Panc1 (cell line): ENCODE data around the gene PABPN1L. TPM values are rescaled to one million over a fixed set of nuclear protein-coding genes. Genes with fewer than 3 reads are reported as not detected.

ENCODE experiments used
- ATAC-seq: fragments of 200-7000 bp; cut with Tn5 transposase; 2 replicates; pipeline ENCODE4 v1.9.1; 2020; ENCODE audit warnings: mild to moderate bottlenecking, moderate library complexity
- BruUV-seq: library from RNA; stranded (reverse); fragments of 400-500 nt; replicated peaks from 2 replicates; lab custom pipeline; 2021; lab: Mats Ljungman, UMichigan
- CTCF ChIA-PET: fragments of 300-600 bp; sonication (Branson Sonifier 250); formaldehyde crosslinking; loops from one replicate; lab custom pipeline; 2022; ENCODE audit warnings: antibody characterized with exemption; lab: Charles Lee
- POLR2A ChIA-PET: fragments of 300-600 bp; sonication (Branson Sonifier 250); formaldehyde crosslinking; loops from one replicate; lab custom pipeline; 2022; ENCODE audit warnings: antibody characterized with exemption; lab: Charles Lee
- DNase-seq: peaks from one replicate; pipeline ENCODE4 v3.0.0-alpha.2; 2010; ENCODE audit warnings: low read depth, low spot score
- H3K27ac ChIP-seq: 2 replicates; pipeline ENCODE4 v1.5.1; 2011; ENCODE audit warnings: mild to moderate bottlenecking, low read length, inconsistent platforms
- H3K27me3 ChIP-seq: fragments of 200-500 bp; sonication (Bioruptor generic); 2 replicates; pipeline ENCODE4 v1.6.0; 2014; ENCODE audit warnings: low read length, inconsistent platforms; ENCODE audit not compliant: control insufficient read depth, insufficient read depth
- H3K36me3 ChIP-seq: fragments of 200-500 bp; sonication (Bioruptor generic); 2 replicates; pipeline ENCODE4 v1.5.1; 2014; ENCODE audit warnings: inconsistent platforms, mild to moderate bottlenecking, low read length, moderate library complexity; ENCODE audit not compliant: control insufficient read depth, insufficient read depth
- H3K4me1 ChIP-seq: 2 replicates; pipeline ENCODE4 v1.5.1; 2011; ENCODE audit warnings: inconsistent platforms, mild to moderate bottlenecking, low read length, moderate library complexity; ENCODE audit not compliant: control insufficient read depth, insufficient read depth
- H3K4me3 ChIP-seq, 2 experiments: 2 replicates each; pipeline ENCODE4 v1.5.1; 2011 to 2012; ENCODE audit warnings: low read depth in 2 of 2, low read length in 2 of 2, mild to moderate bottlenecking in 2 of 2, inconsistent platforms in 1 of 2, moderate library complexity in 1 of 2
- H3K9me3 ChIP-seq: fragments of 200-500 bp; sonication (Bioruptor generic); 2 replicates; pipeline ENCODE4 v1.5.1; 2014; ENCODE audit warnings: low read depth, mild to moderate bottlenecking, inconsistent platforms, low read length, moderate library complexity; ENCODE audit not compliant: control insufficient read depth, insufficient read depth
- POLR2AphosphoS5 ChIP-seq: IDR thresholded peaks from 2 replicates; pipeline ENCODE4 v1.6.1; 2012; ENCODE audit warnings: mild to moderate bottlenecking, low read depth, low read length, moderate library complexity
- REST ChIP-seq, 2 experiments: IDR thresholded peaks; 2 replicates each; pipeline ENCODE4 v1.6.1; 2011 to 2012; ENCODE audit warnings: low read depth in 2 of 2, control low read depth in 1 of 2, low read length in 1 of 2, mild to moderate bottlenecking in 1 of 2, moderate library complexity in 1 of 2; ENCODE audit not compliant: insufficient read depth in 1 of 2
- SIN3A ChIP-seq: IDR thresholded peaks from 2 replicates; pipeline ENCODE4 v1.6.1; 2012; ENCODE audit warnings: low read depth, mild to moderate bottlenecking, low read length, moderate library complexity, borderline replicate concordance; ENCODE audit not compliant: insufficient read depth
- TCF7L2 ChIP-seq: IDR thresholded peaks from 2 replicates; pipeline ENCODE4 v1.6.1; 2011; ENCODE audit warnings: mild to moderate bottlenecking, low read depth, low read length, inconsistent platforms
- in situ Hi-C: cut with HindIII; loops from 2 replicates; pipeline ENCODE4 v1.10.0; 2016; ENCODE audit warnings: low sequenced_read_pairs, low pct_unique_long_range_greater_than_20kb
- intact Hi-C: fragments of 100-400 bp; cut with micrococcal nuclease; formaldehyde crosslinking; loops from one replicate; pipeline ENCODE4 v1.10.0; 2022; ENCODE audit not compliant: unreplicated experiment
- total RNA-seq: library from RNA; stranded (reverse); gene quantifications from one replicate; pipeline ENCODE4 v1.2.1, GENCODE V29; 2021; ENCODE audit not compliant: unreplicated experiment
- TF ChIP-seq, protein P1 (sequence below): fragments of 450-650 bp; IDR thresholded peaks from 2 replicates; pipeline ENCODE4 v1.5.1; 2017; ENCODE audit warnings: mild to moderate bottlenecking

Gene PABPN1L
- total RNA-seq, 1 experiment from 2014 or later, result not detected

- DNase-seq, result no peak
- Histone ChIP-seq H3K9me3 (no peaks in the 10 kb centered on the region), H3K4me1 (no peaks in the 10 kb centered on the region), H3K4me3 (no peak overlapping the region), H3K36me3 (peaks cover 2% of the 10 kb centered on the region; the same call in 1 of the 2 replicates), H3K27me3 (no peaks in the 10 kb centered on the region), H3K27ac (no peak overlapping the region)
- ATAC-seq, result no peak
- intact Hi-C loops (no loop called here), in situ Hi-C loops (no loop called here)
- POLR2A ChIA-PET, result interaction anchor here (0.6 kb wide), 1 partner anchor 103 kb away, joined by 10 read pairs; no protein-coding TSS in a partner anchor
- CTCF ChIA-PET, result no interaction called here
- TF ChIP-seq, protein P1, sequence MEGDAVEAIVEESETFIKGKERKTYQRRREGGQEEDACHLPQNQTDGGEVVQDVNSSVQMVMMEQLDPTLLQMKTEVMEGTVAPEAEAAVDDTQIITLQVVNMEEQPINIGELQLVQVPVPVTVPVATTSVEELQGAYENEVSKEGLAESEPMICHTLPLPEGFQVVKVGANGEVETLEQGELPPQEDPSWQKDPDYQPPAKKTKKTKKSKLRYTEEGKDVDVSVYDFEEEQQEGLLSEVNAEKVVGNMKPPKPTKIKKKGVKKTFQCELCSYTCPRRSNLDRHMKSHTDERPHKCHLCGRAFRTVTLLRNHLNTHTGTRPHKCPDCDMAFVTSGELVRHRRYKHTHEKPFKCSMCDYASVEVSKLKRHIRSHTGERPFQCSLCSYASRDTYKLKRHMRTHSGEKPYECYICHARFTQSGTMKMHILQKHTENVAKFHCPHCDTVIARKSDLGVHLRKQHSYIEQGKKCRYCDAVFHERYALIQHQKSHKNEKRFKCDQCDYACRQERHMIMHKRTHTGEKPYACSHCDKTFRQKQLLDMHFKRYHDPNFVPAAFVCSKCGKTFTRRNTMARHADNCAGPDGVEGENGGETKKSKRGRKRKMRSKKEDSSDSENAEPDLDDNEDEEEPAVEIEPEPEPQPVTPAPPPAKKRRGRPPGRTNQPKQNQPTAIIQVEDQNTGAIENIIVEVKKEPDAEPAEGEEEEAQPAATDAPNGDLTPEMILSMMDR, result no peak
- TF ChIP-seq POLR2AphosphoS5 (no peak), REST (IDR thresholded peaks at IDR 0.05; ENCODE audit: insufficient read depth in 1 of 2, low read depth in 2 of 2, low read length in 1 of 2) (no peak), SIN3A (no peak), TCF7L2 (no peak)
- no TSS peak for BruUV-seq
These were observed 33.4 kb downstream of the PABPN1L start for GRCh38 chr16:88833086-88833485.

GRCh38 chr16:88831838-88832237, 34.6 kb downstream of the PABPN1L start:
- in situ Hi-C loops, result no loop called here
- POLR2A ChIA-PET, result no interaction called here
- intact Hi-C loops, result no loop called here

More at GRCh38 chr16:88831838-88832237, 34.6 kb downstream of the PABPN1L start:
- DNase-seq, result no peak
- no peaks in the 10 kb centered on the region for H3K4me1 ChIP-seq
- H3K27me3 ChIP-seq, result no peaks in the 10 kb centered on the region
- H3K27ac ChIP-seq, result no peak overlapping the region
- no peak for TF ChIP-seq TCF7L2
- TF ChIP-seq POLR2AphosphoS5, result no peak
- TF ChIP-seq REST (IDR thresholded peaks at IDR 0.05; ENCODE audit: insufficient read depth in 1 of 2, low read depth in 2 of 2, low read length in 1 of 2), result no peak
- no peak for TF ChIP-seq SIN3A
- TF ChIP-seq, protein P1, result no peak
- H3K36me3 ChIP-seq, result peaks cover 2% of the 10 kb centered on the region; the same call in 1 of the 2 replicates
- CTCF ChIA-PET, result no interaction called here
- no peak overlapping the region for H3K4me3 ChIP-seq
- ATAC-seq, result peak; percentile 61; the same call in 1 of the 2 replicates
- no peaks in the 10 kb centered on the region for H3K9me3 ChIP-seq
- no TSS peak for BruUV-seq
